ENCODE measurements around the gene CENPM. TPM values are rescaled to one million over a fixed set of nuclear protein-coding genes. Genes with fewer than 3 reads are reported as not detected.

Gene CENPM
- total RNA-seq, 3 donors from 2014 or later, result 3.2 to 18.8 (median 7.5) TPM

DNA sequence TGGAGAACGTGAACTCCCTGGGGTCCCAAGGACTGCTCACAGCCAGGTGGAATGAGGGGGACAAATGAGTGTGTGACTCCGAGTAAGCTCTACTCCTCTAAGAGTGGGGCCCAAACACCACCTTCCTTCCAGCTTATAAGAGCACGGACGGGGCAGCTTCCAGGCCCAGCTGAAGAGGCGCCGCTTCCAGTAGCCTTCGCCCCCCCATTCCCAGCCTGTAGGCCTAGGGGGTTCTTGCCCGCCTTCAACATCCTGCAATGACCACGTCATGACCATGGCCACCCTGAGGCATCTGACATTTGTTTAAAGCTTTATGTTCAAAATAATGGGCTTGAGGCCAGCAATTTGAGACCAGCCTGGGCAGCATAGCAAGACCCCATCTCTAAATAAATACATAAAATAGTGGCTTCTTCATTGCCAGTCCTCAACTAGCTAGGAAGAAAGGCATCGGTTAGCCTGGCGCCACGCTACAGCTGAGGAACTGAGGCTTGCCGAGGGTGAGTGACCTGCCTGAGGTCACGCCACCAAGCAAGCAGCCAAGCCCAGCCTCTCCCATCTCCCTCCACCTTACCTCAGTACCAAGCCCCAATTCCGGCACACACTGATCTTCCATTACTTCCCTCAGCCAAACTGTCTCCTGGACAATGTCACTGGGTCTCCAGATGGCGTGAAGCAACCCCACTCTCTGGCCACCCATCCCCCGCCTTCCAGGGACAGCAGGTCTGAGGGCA lies 12.5 kb downstream of the CENPM start:
- no peak for DNase-seq
- intact Hi-C loops (cut with DNase I, micrococcal nuclease), result no loop called here
- Histone ChIP-seq H3K9me3 (no peaks in the 10 kb centered on the region), H3K4me3 (no peak overlapping the region), H3K36me3 (ENCODE audit: low read depth) (no peaks in the 10 kb centered on the region), H3K4me1 (ENCODE audit: low read depth) (no peaks in the 10 kb centered on the region)
- TF ChIP-seq, protein P1, sequence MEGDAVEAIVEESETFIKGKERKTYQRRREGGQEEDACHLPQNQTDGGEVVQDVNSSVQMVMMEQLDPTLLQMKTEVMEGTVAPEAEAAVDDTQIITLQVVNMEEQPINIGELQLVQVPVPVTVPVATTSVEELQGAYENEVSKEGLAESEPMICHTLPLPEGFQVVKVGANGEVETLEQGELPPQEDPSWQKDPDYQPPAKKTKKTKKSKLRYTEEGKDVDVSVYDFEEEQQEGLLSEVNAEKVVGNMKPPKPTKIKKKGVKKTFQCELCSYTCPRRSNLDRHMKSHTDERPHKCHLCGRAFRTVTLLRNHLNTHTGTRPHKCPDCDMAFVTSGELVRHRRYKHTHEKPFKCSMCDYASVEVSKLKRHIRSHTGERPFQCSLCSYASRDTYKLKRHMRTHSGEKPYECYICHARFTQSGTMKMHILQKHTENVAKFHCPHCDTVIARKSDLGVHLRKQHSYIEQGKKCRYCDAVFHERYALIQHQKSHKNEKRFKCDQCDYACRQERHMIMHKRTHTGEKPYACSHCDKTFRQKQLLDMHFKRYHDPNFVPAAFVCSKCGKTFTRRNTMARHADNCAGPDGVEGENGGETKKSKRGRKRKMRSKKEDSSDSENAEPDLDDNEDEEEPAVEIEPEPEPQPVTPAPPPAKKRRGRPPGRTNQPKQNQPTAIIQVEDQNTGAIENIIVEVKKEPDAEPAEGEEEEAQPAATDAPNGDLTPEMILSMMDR (IDR thresholded peaks at IDR 0.05), result no peak
- ATAC-seq, result no peak

DNA sequence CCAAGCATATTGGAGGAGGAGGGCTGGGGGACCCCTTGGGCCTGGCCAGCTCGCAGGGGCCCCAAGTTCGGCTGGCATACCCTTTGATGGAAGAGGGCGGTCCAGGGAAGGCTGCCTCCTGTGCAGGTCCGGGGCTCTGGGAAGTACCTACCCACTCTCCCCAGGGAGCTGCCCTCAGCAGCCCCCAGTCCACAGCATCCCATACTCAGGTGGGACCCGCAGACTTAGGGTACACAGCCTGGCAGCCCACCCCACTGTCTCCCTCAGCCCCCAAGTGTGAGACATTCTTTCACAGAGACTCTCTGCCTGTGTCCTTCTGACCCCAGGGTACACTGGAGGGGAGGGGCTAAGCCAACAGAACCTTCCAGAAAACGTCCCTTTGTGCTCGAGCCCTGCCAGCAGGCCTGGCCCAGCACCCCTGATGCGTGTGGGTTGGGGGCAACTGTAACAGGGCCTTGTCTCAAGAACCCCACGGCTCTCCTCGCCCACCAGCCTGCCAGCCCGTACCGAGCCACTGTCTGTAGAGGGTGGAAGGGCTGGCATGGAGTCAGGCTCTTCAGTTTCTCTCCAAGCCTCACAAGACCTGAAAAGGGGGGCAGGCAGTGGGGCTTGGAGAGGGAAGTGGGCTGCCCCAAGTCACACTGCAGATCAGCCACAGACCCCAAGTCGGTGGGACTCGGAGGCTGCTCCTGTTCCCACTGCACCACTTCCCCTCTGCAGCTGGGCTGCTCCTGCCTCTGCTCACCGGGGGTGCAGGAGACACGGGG lies 13.4 kb downstream of the CENPM start:
- no peaks in the 10 kb centered on the region for H3K36me3 ChIP-seq (ENCODE audit: low read depth)
- H3K9me3 ChIP-seq, result no peaks in the 10 kb centered on the region
- no peak overlapping the region for H3K4me3 ChIP-seq
- H3K4me1 ChIP-seq (ENCODE audit: low read depth), result no peaks in the 10 kb centered on the region
- intact Hi-C loops (cut with DNase I, micrococcal nuclease), result no loop called here
- TF ChIP-seq, protein P1 (IDR thresholded peaks at IDR 0.05), result no peak
- no peak for DNase-seq
- ATAC-seq, result peak; percentile 2

DNA sequence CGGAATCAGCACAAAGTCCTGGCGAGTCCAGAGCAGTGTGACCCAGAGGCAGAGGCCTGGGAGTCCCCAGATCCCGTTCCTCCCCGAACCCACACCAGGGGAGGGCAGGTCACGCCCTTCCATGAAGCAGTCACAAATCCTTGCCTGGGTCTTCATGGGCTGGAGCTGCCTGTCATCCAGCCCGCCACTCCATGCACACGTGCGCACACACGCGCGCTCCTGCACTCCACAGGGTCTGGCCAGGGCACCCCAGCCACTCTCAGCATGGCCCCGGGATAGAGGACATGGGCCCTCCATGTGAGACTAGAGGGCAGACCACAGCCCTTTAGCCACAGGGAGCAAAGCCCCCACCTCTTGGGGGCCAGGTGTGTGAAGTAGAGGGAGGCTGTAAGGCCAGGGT lies 14.6 kb downstream of the CENPM start:
- intact Hi-C loops (cut with DNase I, micrococcal nuclease), result no loop called here
- ATAC-seq (no peak), DNase-seq (no peak)
- no peaks in the 10 kb centered on the region for H3K4me1 ChIP-seq (ENCODE audit: low read depth)
- H3K4me3 ChIP-seq, result no peak overlapping the region
- TF ChIP-seq, protein P1 (IDR thresholded peaks at IDR 0.05), result no peak
- no peaks in the 10 kb centered on the region for H3K9me3 ChIP-seq
- H3K36me3 ChIP-seq (ENCODE audit: low read depth), result no peaks in the 10 kb centered on the region

DNA sequence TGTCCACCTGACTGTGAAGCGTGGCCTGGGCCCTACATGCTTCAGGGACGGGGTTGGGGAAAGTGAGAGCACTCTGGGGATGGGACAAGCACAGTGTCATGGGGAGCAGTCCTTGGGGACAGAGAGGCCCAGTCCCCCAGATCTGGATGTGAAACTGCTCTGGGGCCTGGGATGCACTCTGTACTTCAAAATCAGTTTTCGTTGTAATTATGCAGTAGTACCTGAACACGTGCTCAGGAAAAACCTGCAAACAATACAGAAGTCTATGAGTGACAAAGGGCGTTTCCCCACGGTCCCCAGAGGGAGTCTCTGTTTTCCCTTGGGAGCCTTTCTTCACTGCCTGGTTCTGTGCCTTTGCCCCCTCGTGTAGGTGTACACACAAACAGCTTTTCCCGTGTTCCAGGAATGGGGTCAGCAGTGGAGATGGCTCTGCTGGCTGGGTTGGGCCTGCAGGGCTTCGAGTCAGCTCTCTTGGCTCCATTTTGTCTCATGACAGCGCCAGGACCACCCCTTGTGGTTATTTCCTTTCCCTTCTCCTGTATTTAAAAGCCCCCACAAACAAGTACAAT lies 15.2 kb downstream of the CENPM start:
- Histone ChIP-seq H3K4me3 (no peak overlapping the region), H3K36me3 (ENCODE audit: low read depth) (no peaks in the 10 kb centered on the region), H3K4me1 (ENCODE audit: low read depth) (no peaks in the 10 kb centered on the region), H3K9me3 (no peaks in the 10 kb centered on the region)
- DNase-seq (no peak), ATAC-seq (no peak)
- intact Hi-C loops (cut with DNase I, micrococcal nuclease), result no loop called here
- TF ChIP-seq, protein P1 (IDR thresholded peaks at IDR 0.05), result no peak

DNA sequence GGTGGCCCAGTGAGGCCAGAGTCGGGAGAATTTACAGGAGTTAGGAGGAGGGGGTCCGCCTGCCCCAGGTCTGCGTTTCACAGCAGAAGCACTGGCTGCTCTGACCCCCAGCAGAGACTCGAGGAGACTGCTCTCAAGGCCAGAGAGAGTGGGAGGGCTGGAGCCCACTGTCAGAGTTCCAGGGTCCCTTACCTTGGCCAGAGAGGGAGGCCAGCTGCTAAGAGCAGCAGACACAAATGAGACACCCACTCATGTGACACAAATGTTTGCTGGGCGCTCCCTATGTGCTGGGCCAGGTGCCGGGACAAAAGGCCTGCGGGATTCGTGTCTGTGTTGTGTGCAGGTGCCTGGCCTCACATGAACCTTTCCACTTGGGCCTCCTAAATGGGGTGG lies 17.5 kb downstream of the CENPM start:
- intact Hi-C loops (cut with DNase I, micrococcal nuclease), result no loop called here
- Histone ChIP-seq H3K36me3 (ENCODE audit: low read depth) (no peaks in the 10 kb centered on the region), H3K4me1 (ENCODE audit: low read depth) (peaks cover 4% of the 10 kb centered on the region), H3K4me3 (no peak overlapping the region), H3K9me3 (no peaks in the 10 kb centered on the region)
- ATAC-seq (no peak), DNase-seq (no peak)
- TF ChIP-seq, protein P1 (IDR thresholded peaks at IDR 0.05), result no peak

Data from mucosa of descending colon (tissue), 3 donors.